SK-N-DZ (cell line): ENCODE measurements around the gene ARSB.
"Not testable (repeated sequence)": the region's sequence is repeated elsewhere in the genome, so short reads cannot be mapped to it uniquely, and the experiment has no call there.

Source experiments
- DNase-seq: peaks from one replicate; pipeline ENCODE4 v3.0.0-alpha.2; 2015; ENCODE audit warnings: low spot score

ARSB gene

DNA sequence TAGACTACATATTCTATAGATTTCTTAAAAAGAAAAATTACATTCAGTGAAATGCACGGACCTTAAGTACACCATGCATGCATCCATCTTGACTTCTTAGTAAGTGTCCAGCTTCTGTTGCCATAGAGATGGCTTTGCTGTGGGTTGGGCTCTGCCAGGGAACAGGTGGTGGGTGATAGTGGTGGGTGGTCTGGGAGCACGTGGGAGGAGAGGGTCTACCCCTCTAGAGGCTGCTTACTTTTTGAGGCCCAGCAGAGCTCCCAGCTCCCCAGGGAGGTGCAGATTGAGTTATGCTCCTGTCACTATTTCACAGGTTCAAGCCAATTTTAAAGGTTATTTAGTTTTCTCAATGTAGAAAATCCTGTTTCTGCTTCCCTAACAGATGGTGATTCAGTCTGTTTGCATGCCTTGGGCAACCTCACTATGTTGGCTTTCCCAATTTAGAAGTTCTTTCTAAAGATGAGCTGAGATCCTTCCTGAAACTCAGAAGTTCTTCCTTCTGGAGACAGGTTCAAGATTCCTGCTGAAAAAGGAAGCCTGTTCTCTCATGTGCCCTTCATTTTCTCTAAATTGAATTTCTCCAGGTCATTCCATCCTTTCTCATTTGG, 229.2 kb downstream of the ARSB start:
- DNase-seq: peak; percentile 12

DNA sequence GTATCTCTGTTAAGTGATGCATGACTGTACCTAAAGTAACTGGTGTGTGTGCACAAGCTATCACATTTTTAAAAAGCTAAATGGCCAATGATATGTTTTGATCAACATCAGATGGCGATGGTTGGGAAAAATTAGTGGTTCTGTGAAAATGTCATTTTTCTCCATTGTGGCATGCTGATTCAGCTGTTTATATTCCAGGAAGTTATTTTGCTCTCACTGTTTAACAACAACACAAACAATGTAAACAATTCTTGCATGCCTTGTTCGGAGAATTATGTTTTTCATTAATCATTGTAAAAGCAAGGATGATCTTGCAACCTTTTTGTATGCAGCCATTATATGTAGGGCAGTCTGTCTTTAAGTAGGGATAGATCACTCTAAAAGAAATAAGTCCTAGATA, 230.5 kb downstream of the ARSB start:
- DNase-seq: no peak

DNA sequence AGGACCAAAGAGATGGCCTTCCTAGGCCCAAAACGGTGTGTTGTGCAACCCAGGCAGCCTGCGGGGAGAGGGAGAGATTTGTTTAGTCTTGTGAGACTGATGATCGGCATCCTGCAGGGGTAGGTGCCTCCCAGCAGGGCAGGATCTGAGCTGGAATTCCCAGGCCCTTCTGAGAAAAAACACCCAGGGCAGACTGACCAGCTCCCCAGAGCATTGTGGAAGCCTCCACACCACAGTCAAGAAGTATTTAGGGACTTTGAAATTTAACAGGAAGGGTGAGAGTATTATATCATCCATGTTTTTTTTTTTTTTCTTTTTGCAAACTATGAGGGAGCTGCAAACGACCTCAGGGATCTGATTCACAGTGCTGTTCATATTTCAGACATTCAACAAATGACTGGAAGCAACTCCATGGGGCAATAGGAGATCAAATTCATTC, 232.0 kb downstream of the ARSB start:
- no peak for DNase-seq

DNA sequence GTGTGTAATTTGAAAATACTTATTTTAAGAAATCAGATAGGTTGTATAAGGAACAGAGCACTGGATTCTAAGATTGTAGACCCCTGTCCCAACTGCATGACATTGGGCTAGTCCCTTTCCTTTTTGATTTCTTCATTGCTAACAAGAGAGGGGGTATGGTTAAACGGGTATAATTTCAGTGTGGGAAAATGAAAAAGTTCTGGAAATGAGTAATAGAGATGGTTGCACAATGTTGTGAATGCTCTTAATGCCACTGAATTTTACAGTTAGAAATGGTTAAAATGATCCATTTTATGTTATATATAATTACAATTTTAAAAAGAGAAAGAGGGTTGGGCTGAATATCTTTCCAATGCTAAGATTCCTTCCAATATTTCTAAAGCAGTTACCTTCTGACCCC, 233.2 kb downstream of the ARSB start:
- no peak for DNase-seq

DNA sequence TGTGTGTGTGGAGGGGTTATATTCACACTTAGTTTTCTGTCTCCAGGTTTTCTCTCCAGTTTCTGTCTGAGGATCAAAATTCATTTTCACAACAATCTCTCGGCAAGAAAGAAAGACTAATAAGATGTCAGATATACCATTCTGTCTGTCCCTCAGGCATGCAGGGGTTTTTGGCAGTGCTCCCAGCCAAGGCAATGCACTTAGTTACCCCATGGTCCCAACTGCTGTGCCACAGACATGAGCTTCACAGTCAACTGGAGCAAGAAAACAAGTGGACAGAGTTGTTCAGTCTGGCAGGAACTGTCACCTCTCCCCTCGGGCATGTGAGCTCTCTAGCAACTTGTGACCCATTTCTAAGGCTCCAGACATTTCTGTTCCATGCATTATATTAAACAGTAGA, 234.8 kb downstream of the ARSB start:
- DNase-seq: no peak

DNA sequence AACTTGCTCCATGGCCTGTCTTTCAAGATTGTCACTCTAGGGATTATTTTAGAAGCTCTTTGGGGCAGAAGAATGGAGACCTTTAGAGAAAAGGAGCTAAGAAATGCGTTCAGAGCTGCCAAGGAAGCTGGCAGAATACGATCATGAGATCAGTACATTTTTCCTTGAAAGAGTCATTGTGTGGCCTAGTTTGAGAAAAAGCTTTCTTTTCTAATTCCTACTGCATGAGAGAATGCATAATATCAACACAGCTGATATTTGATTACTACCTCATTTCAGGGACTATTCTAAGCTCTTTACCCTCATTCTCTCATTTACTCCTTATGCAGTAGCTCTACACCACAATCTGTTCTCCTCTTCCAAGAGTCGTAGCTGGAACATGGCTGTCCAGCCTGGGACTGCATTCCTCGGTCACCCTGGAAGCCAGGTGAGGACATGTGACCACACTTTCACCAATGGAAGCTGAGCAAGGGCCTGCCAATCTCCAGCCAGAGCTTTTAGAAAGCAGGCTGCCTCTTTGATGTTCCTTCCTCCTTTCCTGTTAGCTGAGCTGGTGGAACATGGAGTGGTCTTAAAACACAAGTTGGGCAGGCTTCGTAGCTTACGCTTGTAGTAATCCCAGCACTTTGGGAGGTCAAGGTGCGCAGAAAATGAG, 237.3 kb downstream of the ARSB start:
- DNase-seq: no peak

DNA sequence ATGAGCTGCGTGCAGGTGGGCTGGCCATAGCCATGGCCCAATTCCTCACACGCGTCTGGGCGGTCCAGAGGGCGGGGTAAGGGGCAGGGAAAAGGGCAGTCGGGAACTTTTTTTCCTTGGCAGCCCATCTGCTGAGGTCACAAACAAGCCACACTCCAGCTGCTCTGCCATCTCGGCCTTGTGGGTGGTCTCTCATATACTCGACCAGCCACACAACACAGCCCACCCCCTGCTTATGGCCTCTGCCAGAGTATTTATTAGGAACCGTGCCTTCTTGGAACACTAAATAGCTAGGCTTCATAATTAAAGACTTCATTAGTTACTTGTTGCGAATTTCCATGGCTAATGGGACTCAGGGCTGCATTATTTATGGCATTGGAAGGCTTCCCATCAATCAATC, 238.1 kb downstream of the ARSB start:
- no peak for DNase-seq

DNA sequence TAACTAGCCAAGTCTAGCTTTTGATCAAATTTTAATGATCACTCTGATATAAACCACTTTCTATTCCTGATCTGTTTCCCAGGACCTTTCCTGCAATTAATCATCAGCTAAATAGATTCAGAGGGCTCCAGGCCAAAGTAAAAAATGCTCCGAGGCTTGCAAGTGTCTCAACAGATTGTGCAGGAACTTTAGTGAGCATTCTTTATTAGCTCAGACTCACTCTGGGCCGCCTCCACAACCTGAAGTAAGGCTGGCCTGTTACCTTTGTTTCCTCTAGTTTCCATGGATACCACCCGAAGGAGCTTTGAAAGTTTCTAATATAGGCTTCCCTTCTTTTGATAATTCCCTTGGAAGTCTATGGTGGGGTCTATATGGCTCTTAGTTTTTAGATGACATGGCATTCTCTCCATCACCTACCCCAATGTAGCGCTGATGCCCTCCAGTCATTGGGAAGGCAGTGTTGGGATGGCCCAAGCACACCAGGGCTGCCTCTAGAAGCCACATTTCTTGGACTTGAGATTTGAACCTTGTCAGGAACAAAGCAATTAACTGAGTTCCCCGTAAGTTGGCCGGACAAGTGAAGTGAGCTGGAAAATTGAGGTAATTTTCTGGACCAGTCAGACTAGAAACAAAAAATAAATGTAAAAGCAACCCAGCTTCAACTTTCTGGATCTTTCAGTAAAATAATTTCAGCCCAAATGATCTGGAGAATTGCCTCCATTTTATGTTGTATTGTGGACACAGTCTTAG, 238.9 kb downstream of the ARSB start:
- no peak for DNase-seq

DNA sequence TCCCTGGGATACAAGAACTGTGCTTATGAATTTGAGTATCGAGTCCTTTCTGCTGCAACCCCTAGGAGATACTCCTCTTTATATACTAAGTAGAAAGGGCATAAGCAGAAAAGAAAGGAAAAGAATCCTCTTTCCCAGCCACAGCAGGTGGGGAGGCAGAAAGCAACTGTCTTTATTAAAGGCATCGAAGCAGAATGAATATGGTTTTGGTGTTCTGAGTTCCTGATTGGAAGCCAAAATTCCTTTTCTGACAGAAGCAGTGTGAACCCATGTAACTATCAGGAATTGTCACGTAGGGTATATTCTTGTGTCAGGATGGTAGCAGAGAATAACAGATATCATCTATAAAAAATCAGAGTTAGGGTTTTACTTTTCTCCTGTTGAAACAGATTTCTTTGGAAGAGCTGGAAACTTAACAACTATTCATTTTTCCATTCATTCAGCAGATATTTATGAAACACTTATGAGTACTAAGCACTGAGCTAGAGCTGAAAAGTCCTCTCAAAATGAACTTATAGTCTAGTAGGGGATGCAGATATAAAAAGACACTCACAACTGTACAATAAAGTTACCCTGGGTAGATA, 240.1 kb downstream of the ARSB start:
- DNase-seq: no peak

DNA sequence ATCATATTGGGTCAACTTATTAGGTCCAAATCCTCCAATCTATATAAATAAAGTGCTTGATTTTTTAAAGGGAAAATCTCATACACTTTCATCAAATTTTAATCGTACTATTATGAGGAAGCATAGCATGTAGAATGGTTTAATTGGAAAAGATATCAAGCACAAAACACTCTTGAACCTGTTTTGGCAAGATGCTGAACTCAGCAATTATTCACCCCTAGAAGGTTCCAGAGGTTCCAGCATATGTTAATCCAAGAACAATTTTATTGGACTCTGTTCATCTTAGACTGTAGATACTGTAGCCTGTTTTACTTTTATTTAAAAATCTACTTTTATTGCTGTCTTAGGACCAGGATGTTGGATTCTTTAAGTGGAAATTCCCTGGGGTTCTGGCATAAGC, 244.1 kb downstream of the ARSB start:
- no peak for DNase-seq

DNA sequence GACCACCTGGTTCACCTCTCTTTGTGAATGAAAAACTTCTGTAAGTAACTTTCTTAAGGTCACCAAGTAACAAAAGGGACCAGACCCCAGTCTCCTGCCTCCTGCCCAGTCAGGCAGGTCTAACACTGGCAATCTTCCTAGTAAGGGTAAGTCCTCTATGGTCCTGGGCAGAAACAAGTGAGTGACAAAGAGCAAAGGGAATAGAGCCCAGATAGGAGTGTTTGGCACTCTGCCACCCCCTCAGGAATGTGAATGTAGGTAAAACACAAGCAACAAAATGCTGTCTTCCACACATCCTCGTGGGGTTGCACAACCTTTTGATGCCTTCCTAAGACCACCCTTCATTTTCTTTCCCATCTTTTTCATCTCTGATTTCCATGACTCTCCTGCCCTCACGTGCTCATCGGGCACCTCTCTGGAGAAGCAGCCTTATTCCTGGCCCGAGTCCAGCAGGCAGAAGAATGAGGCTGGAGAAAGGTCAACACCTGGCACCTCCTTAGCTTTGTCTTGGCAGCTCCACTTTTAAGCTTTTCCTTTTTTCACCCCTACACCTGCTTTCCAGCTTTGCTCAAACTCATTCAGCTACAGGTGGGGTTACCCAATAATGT, 246.3 kb downstream of the ARSB start:
- no peak for DNase-seq

DNA sequence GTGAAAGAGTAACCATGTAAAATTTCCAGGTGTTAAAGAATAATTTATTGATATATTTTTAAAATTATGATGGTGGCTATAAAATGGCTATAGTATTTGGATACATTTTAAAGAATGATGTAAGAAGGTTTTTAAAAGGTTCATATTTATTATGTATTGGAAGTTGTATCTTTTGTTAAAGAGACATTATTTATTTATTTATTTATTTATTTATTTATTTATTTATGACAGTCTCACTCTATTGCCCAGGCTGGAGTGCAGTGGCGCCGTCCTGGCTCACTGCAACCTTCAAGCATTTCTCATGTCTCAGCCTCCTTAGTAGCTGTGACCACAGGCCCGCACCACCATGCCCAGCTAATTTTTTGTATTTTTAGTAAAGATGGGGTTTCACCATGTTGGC, 247.0 kb downstream of the ARSB start:
- no peak for DNase-seq

DNA sequence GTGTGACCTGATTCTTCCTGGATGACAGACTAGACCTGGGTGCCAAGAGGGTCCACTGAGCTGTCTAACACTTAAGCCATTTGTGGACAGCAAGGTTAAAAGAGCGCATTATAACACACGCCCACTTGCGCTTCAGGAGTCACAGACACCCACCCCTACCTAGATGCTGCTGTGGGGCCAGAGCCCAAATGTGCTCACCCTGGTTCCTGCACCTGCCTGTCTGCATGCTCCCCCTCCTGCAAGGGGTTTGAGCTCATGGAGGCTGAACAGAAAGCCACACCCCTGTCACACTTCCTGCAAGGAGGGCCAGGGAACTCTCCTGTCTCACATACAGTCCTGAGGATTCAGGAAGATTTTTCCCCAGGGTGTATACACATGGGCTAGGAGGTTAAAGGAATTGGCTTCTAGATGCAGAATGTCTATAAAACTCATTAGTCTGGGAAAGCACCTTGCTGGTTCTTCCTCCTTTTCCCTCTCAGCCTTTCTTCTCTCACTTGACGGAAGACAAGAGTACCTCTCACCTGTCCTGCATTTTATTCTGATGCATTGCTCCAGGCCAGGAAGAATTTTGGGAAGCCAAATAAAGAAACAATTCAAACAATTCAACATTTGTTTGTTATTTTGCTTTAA, 249.2 kb downstream of the ARSB start:
- DNase-seq: no peak

DNA sequence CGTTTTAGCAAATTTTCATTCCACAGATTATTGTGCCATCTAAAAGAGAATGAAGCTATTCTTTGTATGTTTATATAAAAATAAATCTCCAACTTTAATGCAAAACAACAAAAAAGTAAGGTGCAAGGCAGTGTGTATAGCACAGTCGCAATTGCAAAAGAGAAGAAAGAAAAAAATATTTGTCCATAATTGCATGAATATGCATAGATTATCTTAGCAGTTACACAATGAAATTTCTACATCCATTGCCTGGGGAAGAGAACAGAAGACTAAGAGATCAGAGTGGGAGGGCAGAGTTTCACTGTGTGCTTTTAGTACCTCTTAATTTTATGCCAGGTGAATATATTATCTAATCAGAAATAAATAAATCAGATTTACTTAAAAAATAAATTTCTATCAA, 250.2 kb downstream of the ARSB start:
- DNase-seq: no peak

DNA sequence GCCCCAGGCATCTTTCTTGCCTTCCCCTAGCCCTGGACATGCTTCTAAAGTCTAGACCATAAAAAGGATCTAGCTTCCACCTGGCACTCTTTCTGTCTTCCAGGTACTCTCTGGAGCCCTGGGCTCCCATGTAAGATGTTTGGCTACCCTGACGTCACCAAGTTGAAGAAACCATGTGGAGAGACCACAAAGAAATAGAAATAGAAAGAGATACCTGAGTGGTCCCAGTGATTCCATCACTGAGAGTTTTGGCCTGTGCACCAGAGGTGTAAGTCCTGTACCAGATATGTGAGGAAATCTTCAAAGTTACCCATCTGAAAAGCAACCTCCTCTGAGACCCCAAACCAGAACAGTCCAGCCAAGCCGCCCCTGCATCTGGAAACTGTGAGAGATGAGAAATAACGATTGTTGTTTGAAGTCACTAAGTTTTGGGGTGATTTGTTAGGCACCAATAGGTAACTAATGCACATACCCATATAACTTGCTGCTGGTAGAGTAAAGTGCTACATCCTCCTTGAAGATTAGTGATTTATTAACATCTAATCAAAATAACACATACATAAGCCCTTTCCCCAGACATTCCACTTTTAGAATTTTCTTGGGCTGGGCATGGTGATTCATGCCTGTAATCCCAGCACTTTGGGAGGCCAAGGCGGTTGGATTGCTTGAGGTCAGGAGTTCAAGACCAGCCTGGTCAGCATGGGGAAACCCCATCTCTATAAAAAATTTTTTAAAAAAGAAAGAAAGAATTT, 250.8 kb downstream of the ARSB start:
- no peak for DNase-seq

DNA sequence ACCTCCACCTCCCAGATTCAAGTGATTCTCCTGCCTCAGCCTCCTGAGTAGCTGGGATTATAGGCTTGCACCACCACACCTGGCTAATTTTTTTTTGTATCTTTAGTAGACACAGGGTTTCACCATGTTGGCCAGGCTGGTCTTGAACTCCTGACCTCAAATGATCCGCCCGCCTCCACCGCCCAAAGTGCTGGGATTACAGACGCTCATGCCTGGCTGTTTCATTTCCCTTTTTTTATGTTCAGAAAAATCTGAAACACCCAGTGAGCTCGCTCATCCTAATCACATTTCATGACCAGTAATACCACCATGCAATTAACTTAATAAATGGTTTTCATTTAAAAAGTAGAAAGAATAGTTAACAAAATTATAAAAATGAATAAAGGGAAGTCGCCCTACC, 252.4 kb downstream of the ARSB start:
- not testable (repeated sequence) for DNase-seq

DNA sequence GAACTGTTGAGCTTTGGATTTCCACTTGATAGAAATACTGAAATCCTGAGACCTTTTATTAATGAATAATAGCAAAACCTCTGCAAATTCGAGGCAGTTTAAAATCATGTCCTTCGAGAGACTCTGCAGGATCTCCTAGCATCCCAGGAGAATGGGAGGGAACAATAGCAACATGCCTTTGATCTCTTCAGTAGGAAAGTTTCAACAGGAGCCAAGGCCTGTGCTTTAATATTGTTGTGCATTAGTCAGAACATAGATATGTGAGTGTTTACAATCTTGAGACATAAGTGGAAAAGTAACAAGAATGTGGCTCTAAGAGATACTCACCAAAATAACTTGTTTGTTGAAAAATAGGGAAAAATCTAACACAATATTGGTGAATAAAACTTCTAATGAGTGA, 253.2 kb downstream of the ARSB start:
- DNase-seq: no peak

DNA sequence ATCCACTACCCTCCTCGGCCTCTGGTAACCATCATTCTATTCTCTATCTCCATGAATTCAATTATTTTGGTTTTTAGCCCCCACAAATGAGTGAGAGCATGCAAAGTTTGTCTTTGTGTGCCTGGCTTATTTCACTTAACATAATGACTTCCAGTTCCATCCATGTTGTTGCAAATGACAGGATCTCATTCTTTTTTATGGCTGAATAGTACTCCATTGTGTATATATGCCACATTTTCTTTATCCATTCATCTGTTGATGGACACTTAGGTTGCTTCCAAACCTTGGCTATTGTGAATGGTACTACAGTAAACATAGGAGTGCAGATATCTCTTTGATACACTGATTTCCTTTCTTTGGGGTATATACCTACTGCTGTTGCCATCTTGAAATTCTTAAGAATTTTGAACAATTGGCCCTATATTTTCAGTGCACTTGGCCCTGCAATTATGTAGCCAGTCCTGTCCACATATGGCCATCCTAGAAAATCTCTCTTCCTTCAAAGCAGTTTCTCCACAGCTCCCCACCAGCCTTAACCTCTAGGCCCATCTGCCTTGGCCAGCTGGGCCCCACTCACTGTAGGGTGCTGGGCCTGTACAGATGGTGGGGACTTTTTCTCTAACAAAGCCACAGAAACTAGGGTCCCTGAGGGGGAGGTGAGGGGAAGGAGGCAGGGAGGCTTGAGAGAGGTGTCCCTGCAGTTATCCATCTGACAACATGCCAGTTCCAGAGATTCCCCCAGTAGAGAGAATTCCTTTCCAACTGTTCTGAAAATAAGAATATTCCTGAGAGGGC, 254.6 kb downstream of the ARSB start:
- no peak for DNase-seq

DNA sequence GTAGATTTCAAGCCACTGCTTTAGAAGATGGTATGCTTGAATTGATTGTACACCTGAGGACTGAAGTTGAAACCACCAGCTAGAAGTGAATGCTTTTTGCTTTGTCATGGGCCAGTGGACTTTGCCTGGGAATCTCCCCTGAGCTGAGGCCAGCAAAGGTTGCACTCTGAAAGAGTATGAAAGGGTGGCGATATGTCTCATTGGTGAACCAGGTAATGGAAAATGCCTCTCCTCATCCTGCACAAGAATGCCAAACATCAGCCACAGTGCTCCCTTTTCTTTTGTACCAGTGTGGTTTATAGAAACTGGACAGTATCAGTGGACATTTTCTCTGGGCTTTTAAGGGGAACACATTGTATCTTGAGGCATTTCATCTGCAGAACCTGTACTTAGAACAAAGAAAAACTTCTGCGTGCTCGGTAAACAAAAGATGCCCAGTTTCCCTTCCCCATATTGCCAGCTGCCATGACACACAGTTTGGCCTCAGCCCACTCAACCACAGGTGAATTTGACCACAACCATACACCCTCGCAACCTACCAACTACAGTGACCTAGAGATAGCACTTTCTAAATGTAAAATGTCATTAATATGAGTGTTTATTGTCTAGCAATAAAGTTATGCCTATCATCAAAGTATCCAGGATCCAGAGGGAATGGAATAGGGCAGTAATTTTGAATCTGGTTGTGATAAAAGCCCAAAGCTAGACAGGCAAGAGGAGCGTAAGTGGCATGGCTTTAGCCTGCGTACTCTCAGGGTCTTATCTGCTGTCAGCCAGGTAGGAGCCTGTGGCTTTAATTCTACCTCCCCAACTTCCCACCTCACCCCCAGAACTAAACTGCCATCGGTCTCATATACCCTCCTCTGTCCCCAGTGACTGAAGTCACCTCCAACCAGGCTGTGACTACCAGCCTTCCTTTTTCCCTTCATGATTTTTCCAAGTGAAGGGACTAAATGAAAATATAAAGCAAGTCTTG, 257.0 kb downstream of the ARSB start:
- DNase-seq: no peak
